DND-41 (cell line): ENCODE measurements around the gene PTPRE.

Experiments used
- CTCF ChIP-seq: IDR thresholded peaks from 2 replicates; pipeline ENCODE4 v1.5.1; 2012; ENCODE audit warnings: borderline replicate concordance, low read length, moderate library complexity, mild to moderate bottlenecking; ENCODE audit not compliant: poor library complexity, severe bottlenecking; ENCODE audit errors: extremely low read depth
- EZH2 ChIP-seq: IDR thresholded peaks from 3 replicates; pipeline ENCODE4 v1.6.1; 2012; ENCODE audit warnings: borderline replicate concordance, low read depth, mild to moderate bottlenecking, moderate library complexity, low read length, inconsistent platforms; ENCODE audit not compliant: severe bottlenecking

GRCh38 chr10:128116187-128116586, 209.3 kb downstream of the PTPRE start:
- TF ChIP-seq CTCF: no peak
- TF ChIP-seq EZH2: no peak
